Transverse colon (tissue), 3 donors: ENCODE results near the gene DTX3L.

Experiments used
- EP300 ChIP-seq: sonication (generic); formaldehyde crosslinking; IDR thresholded peaks from one replicate; pipeline ENCODE4 v1.6.1; 2017; ENCODE audit warnings: antibody characterized with exemption, low read depth
- TF ChIP-seq, protein P1 (sequence below), 5 experiments: fragments of 200-600 bp in 3 of 5; fragments of 450-650 bp in 2 of 5; sonication (generic) in 3 of 5; IDR thresholded peaks; 1 replicate in 2 of 5; 2 replicates in 3 of 5; pipeline ENCODE4 v1.5.1; 2016 to 2017; ENCODE audit warnings: antibody characterized with exemption in 5 of 5, inconsistent platforms in 3 of 5, mild to moderate bottlenecking in 2 of 5, moderate library complexity in 1 of 5

DNA sequence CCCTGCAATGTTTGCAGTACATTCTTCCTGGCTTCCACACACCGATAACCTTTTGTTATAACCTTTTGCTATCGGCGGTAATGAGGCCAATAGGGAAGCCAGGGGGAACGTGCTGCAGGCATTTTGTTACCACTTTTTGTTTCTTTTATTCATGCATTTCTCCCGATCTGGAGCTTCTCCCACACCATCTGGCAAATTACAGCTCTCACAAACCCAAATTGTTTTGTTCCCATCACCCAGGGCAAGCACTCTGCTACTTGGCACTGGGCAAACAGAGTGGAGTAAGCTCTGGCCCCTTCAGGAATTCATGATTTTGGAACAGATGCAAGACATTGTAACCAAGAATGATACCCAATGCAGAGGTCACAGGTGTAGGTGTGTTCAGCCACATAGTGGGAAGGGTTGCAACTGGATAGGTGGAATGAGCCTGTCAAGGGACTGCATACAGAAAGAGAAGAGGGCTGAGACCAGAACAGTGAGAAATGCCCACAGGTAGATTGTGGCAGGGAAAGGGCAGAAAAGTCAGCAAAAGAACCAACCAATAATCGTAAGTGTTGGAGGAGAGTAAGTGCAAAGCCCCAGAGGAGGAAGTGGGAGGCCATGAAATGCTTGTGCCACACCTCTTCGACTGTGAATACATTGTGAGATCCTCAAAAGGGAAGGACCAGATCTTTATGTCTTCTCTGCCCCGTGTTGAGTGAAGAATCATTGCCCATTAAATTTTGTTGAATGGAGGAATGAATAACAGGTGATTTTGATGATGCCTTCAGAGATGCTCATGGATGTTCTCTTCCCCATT, 59.1 kb downstream of the DTX3L start:
- no peak for TF ChIP-seq EP300
- TF ChIP-seq, protein P1, sequence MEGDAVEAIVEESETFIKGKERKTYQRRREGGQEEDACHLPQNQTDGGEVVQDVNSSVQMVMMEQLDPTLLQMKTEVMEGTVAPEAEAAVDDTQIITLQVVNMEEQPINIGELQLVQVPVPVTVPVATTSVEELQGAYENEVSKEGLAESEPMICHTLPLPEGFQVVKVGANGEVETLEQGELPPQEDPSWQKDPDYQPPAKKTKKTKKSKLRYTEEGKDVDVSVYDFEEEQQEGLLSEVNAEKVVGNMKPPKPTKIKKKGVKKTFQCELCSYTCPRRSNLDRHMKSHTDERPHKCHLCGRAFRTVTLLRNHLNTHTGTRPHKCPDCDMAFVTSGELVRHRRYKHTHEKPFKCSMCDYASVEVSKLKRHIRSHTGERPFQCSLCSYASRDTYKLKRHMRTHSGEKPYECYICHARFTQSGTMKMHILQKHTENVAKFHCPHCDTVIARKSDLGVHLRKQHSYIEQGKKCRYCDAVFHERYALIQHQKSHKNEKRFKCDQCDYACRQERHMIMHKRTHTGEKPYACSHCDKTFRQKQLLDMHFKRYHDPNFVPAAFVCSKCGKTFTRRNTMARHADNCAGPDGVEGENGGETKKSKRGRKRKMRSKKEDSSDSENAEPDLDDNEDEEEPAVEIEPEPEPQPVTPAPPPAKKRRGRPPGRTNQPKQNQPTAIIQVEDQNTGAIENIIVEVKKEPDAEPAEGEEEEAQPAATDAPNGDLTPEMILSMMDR (IDR thresholded peaks at IDR 0.05), result no peak
